HCT116 (cell line): ENCODE results near the gene NKTR. TPM values are rescaled to one million over a fixed set of nuclear protein-coding genes. Genes with fewer than 3 reads are reported as not detected.

Experiments used
- ATAC-seq: fragments of 200-7000 bp; cut with Tn5 transposase; 2 replicates; pipeline ENCODE4 v1.9.1; 2020; ENCODE audit warnings: mild to moderate bottlenecking, moderate library complexity
- BruUV-seq: library from RNA; stranded (reverse); fragments of 400-500 nt; replicated peaks from 2 replicates; lab custom pipeline; 2021; lab: Mats Ljungman, UMichigan
- CTCF ChIA-PET: fragments of 300-600 bp; sonication (Branson Sonifier 250); formaldehyde crosslinking; loops from one replicate; lab custom pipeline; 2021; ENCODE audit warnings: antibody characterized with exemption; lab: Charles Lee
- POLR2A ChIA-PET: fragments of 300-600, 350-600 bp; sonication (Branson Sonifier 250); formaldehyde crosslinking; loops from one replicate; lab custom pipeline; 2021; ENCODE audit warnings: antibody characterized with exemption; lab: Charles Lee
- RAD21 ChIA-PET, 2 experiments: fragments of 300-600 bp; sonication (Branson Sonifier 250); formaldehyde crosslinking; loops; one replicate each; lab custom pipeline; 2023; ENCODE audit warnings: low total read pairs in 2 of 2; ENCODE audit not compliant: uncharacterized antibody in 2 of 2, unreplicated experiment in 2 of 2, low non-redundant PET in 1 of 2; lab: Charles Lee
- DNase-seq: peaks from one replicate; pipeline ENCODE4 v3.0.0-alpha.2; 2010; ENCODE audit warnings: low read depth, low spot score
- H2AFZ ChIP-seq: fragments of 200-600 bp; shearing (Covaris generic), sonication (generic); 2 replicates; pipeline ENCODE4 v1.6.1; 2017; ENCODE audit warnings: low read depth, mixed run types, mixed read lengths, antibody characterized with exemption, low read length; ENCODE audit not compliant: poor library complexity, severe bottlenecking
- H3K27ac ChIP-seq: 2 replicates; pipeline ENCODE4 v1.5.1; 2012; ENCODE audit warnings: low read depth, low read length
- H3K27me3 ChIP-seq: fragments of 200-600 bp; sonication (generic); 2 replicates; pipeline ENCODE4 v1.6.1; 2016; ENCODE audit warnings: mixed run types, low read length, mixed read lengths; ENCODE audit not compliant: insufficient read depth
- H3K36me3 ChIP-seq, 2 experiments: fragments of 200-500 bp in 1 of 2; fragments of 200-600 bp in 1 of 2; sonication (Bioruptor generic) in 1 of 2; sonication (generic) in 1 of 2; 2 replicates each; pipeline versions ENCODE4 v1.5.1 to v1.6.1; 2014 to 2016; ENCODE audit warnings: low read length in 2 of 2, inconsistent platforms in 1 of 2, mixed read lengths in 1 of 2, mixed run types in 1 of 2; ENCODE audit not compliant: insufficient read depth in 2 of 2, control insufficient read depth in 1 of 2
- H3K4me1 ChIP-seq, 2 experiments: fragments of 200-600 bp in 1 of 2; sonication (generic) in 1 of 2; 2 replicates each; pipeline versions ENCODE4 v1.5.1 to v1.6.1; 2012 to 2017; ENCODE audit warnings: low read length in 2 of 2, inconsistent platforms in 1 of 2, mild to moderate bottlenecking in 1 of 2, mixed read lengths in 1 of 2, mixed run types in 1 of 2, moderate library complexity in 1 of 2; ENCODE audit not compliant: insufficient read depth in 2 of 2, control insufficient read depth in 1 of 2
- H3K4me2 ChIP-seq: fragments of 200-600 bp; sonication (generic); 2 replicates; pipeline ENCODE4 v1.6.1; 2017; ENCODE audit warnings: mixed run types, low read length, mixed read lengths
- H3K4me3 ChIP-seq, 2 experiments: fragments of 200-600 bp in 1 of 2; sonication (generic) in 1 of 2; replicated peaks in 1 of 2; 2 replicates each; pipeline ENCODE4 v1.5.1; 2011 to 2016; ENCODE audit warnings: low read length in 2 of 2, control low read depth in 1 of 2, low read depth in 1 of 2, mild to moderate bottlenecking in 1 of 2, mixed read lengths in 1 of 2, mixed run types in 1 of 2
- H3K79me2 ChIP-seq: fragments of 200-600 bp; sonication (generic); 2 replicates; pipeline ENCODE4 v1.6.1; 2017; ENCODE audit warnings: mild to moderate bottlenecking, mixed run types, low read length, moderate library complexity, mixed read lengths; ENCODE audit not compliant: insufficient read depth
- H3K9ac ChIP-seq: fragments of 200-600 bp; sonication (generic); 2 replicates; pipeline ENCODE4 v1.6.1; 2016; ENCODE audit warnings: low read length, mixed read lengths
- H3K9me2 ChIP-seq: fragments of 200-600 bp; sonication (generic), shearing (Covaris generic); 2 replicates; pipeline ENCODE4 v1.6.1; 2017; ENCODE audit warnings: mixed run types, mild to moderate bottlenecking, moderate library complexity; ENCODE audit not compliant: insufficient read depth
- H3K9me3 ChIP-seq, 2 experiments: fragments of 200-500 bp in 1 of 2; fragments of 200-600 bp in 1 of 2; sonication (Bioruptor generic) in 1 of 2; sonication (generic) in 1 of 2; 2 replicates each; pipeline ENCODE4 v1.6.1; 2014 to 2017; ENCODE audit warnings: low read length in 2 of 2, mixed read lengths in 2 of 2, inconsistent platforms in 1 of 2, low read depth in 1 of 2, mild to moderate bottlenecking in 1 of 2, mixed run types in 1 of 2, moderate library complexity in 1 of 2; ENCODE audit not compliant: control insufficient read depth in 1 of 2, insufficient read depth in 1 of 2
- H4K20me1 ChIP-seq: fragments of 200-600 bp; sonication (generic), shearing (Covaris generic); 2 replicates; pipeline ENCODE4 v1.6.1; 2017; ENCODE audit warnings: mixed run types, mild to moderate bottlenecking, moderate library complexity; ENCODE audit not compliant: insufficient read depth
- ATF3 ChIP-seq: IDR thresholded peaks from 2 replicates; pipeline ENCODE4 v1.6.1; 2012
- CBX3 ChIP-seq: IDR thresholded peaks from 2 replicates; pipeline ENCODE4 v1.6.1; 2012; ENCODE audit warnings: low read depth
- CEBPB ChIP-seq: IDR thresholded peaks from 2 replicates; pipeline ENCODE4 v1.6.1; 2012; ENCODE audit warnings: low read depth
- CTCF ChIP-seq, 3 experiments: fragments of 200-600 bp in 1 of 3; sonication (generic) in 1 of 3; IDR thresholded peaks in 2 of 3; conservative IDR thresholded peaks in 1 of 3; 2 replicates each; pipeline ENCODE4 v1.5.1; 2012 to 2017; ENCODE audit warnings: low read depth in 2 of 3, low read length in 2 of 3, antibody characterized with exemption in 1 of 3, borderline replicate concordance in 1 of 3, control low read depth in 1 of 3, mild to moderate bottlenecking in 1 of 3, mixed read lengths in 1 of 3, mixed run types in 1 of 3, moderate library complexity in 1 of 3; ENCODE audit not compliant: insufficient read depth in 1 of 3
- ELF1 ChIP-seq: IDR thresholded peaks from 2 replicates; pipeline ENCODE4 v1.6.1; 2012; ENCODE audit warnings: low read depth, borderline replicate concordance
- EZH2phosphoT487 ChIP-seq: fragments of 200-600 bp; IDR thresholded peaks from 2 replicates; pipeline ENCODE4 v1.6.1; 2018; ENCODE audit warnings: antibody characterized with exemption, borderline replicate concordance
- MAX ChIP-seq: IDR thresholded peaks from 2 replicates; pipeline ENCODE4 v1.6.1; 2012
- POLR2A ChIP-seq: IDR thresholded peaks from 2 replicates; pipeline ENCODE4 v1.7.0; 2011; ENCODE audit warnings: borderline replicate concordance; ENCODE audit not compliant: insufficient read depth, insufficient read length; ENCODE audit errors: extremely low read depth
- RAD21 ChIP-seq: IDR thresholded peaks from 2 replicates; pipeline ENCODE4 v1.6.1; 2012; ENCODE audit warnings: low read depth, mild to moderate bottlenecking
- REST ChIP-seq: IDR thresholded peaks from 2 replicates; pipeline ENCODE4 v1.6.1; 2012; ENCODE audit warnings: low read depth
- SRF ChIP-seq: IDR thresholded peaks from 2 replicates; pipeline ENCODE4 v1.6.1; 2012; ENCODE audit warnings: low read depth
- YY1 ChIP-seq: IDR thresholded peaks from 2 replicates; pipeline ENCODE4 v1.6.1; 2011; ENCODE audit warnings: low read length, low read depth, moderate library complexity, mild to moderate bottlenecking; ENCODE audit not compliant: insufficient replicate concordance; ENCODE audit errors: extremely low read depth
- ZFX ChIP-seq: fragments of 450-650 bp; IDR thresholded peaks from 2 replicates; pipeline ENCODE4 v1.6.1; 2017
- ZNF274 ChIP-seq: fragments of 200-500 bp; sonication (Bioruptor generic); IDR thresholded peaks from 2 replicates; pipeline ENCODE4 v1.6.1; 2014; ENCODE audit warnings: mild to moderate bottlenecking, low read depth, low read length, inconsistent platforms
- intact Hi-C: fragments of 100-400 bp; cut with micrococcal nuclease; formaldehyde crosslinking; loops from 2 replicates; pipeline ENCODE4 v1.10.0; 2022
- total RNA-seq: library from RNA; stranded (reverse); gene quantifications from one replicate; pipeline ENCODE4 v1.2.1, GENCODE V29; 2021; ENCODE audit not compliant: unreplicated experiment

The NKTR gene
- total RNA-seq, 1 experiment from 2014 or later: 59.7 TPM

- H3K79me2 ChIP-seq: no peaks in the 10 kb centered on the region
- DNase-seq (no peak), ATAC-seq (peak; percentile 87)
- H3K9ac ChIP-seq: no peak overlapping the region
- peaks cover 26 to 32% of the 10 kb centered on the region in 2 experiments for H3K36me3 ChIP-seq
- H3K9me2 ChIP-seq: no peaks in the 10 kb centered on the region
- H2AFZ ChIP-seq: no peak overlapping the region
- no TSS peak for BruUV-seq
- TF ChIP-seq CEBPB (no peak), CTCF (IDR thresholded peaks at IDR 0.05 in 2 of 3, conservative IDR thresholded peaks at IDR 0.05 in 1 of 3; ENCODE audit: borderline replicate concordance in 1 of 3, insufficient read depth in 1 of 3, low read depth in 2 of 3, low read length in 2 of 3) (peak; percentile 45 to 93 (median 48)), RAD21 (peak; percentile 56)
- H3K27me3 ChIP-seq: no peaks in the 10 kb centered on the region
- H3K4me3 ChIP-seq: no peak overlapping the region
- no peak overlapping the region for H3K27ac ChIP-seq
- H3K4me1 ChIP-seq: no peaks in the 10 kb centered on the region
- no peaks in the 10 kb centered on the region for H3K9me3 ChIP-seq
- H3K4me2 ChIP-seq: no peak overlapping the region
- H4K20me1 ChIP-seq: no peaks in the 10 kb centered on the region
- CTCF ChIA-PET: no interaction called here
- POLR2A ChIA-PET: no interaction called here
- intact Hi-C loops: loop anchor here (10.0 kb wide), 1 partner anchor 643 kb away; no protein-coding TSS in a partner anchor
- RAD21 ChIA-PET: no interaction called here
Measured at GRCh38 chr3:42557854-42558253, 42.6 kb upstream of the NKTR start.

- Histone ChIP-seq H4K20me1 (no peaks in the 10 kb centered on the region), H3K4me3 (no peak overlapping the region), H3K79me2 (no peaks in the 10 kb centered on the region), H2AFZ (no peak overlapping the region), H3K9ac (no peak overlapping the region), H3K27me3 (no peaks in the 10 kb centered on the region), H3K27ac (no peak overlapping the region), H3K9me3 (no peaks in the 10 kb centered on the region), H3K9me2 (no peaks in the 10 kb centered on the region), H3K4me1 (no peaks in the 10 kb centered on the region), H3K4me2 (no peak overlapping the region), H3K36me3 (peaks cover 15 to 35% of the 10 kb centered on the region in 2 experiments; a peak in 3 of 4 replicates)
- DNase-seq (no peak), ATAC-seq (no peak)
- intact Hi-C loops: no loop called here
- ChIA-PET POLR2A (no interaction called here), RAD21 (no interaction called here), CTCF (no interaction called here)
- BruUV-seq: no TSS peak
- TF ChIP-seq REST (no peak), SRF (no peak), MAX (no peak), ELF1 (no peak), YY1 (no peak), ZFX (no peak), ATF3 (no peak), EZH2phosphoT487 (no peak), ZNF274 (no peak), POLR2A (no peak), CBX3 (no peak)
Measured at GRCh38 chr3:42562047-42562907, 38.2 kb upstream of the NKTR start.
